Thyroid gland (tissue), 4 donors: Measurements from ENCODE around the gene OLFM1.

Experiments used
- CTCF ChIP-seq, 6 experiments: fragments of 200-600 bp in 3 of 6; fragments of 450-650 bp in 3 of 6; sonication (generic) in 3 of 6; IDR thresholded peaks; one replicate each; pipeline ENCODE4 v1.5.1; 2016 to 2019; ENCODE audit warnings: antibody characterized with exemption in 6 of 6, mild to moderate bottlenecking in 2 of 6, inconsistent platforms in 1 of 6, moderate library complexity in 1 of 6
- POLR2A ChIP-seq, 2 donors: fragments of 450-650 bp; IDR thresholded peaks; one replicate each; pipeline ENCODE4 v1.6.1; 2017; ENCODE audit warnings: antibody characterized with exemption in 2 of 2, mild to moderate bottlenecking in 2 of 2, moderate library complexity in 1 of 2

DNA sequence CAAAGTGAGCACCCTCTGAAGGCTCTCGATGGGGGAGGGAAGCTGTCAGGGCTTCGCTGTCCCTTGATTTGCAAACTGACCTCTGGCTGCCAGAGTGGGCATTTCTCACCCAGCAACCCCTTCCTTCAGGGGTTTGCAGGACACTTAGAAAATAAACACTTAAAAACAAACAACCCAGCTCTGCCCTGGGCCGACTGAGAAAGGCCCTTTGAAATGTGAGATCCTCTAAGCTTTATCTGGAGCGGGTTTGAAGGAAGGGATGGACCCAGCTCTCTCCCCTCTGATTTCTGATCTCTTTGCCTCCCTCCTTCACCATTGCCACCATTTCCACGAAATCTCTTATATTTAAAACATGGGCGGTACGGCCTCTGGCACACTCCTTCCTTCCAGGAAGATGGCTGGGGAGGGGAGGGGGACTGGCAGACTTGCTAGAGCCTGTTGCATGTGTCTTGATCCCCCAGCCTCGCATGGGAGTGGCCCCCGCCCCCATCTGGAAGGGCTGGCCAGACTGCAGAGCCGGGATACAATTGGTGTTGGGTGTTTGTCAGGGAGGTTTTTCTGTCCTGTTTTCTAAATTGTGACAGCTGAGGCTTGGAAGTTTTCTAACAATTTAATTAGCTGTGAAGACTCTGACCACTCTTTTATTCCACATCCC, 20.2 kb downstream of the OLFM1 start:
- TF ChIP-seq CTCF (IDR thresholded peaks at IDR 0.05) (no peak), POLR2A (IDR thresholded peaks at IDR 0.05) (no peak)
